BLaER1 (cell line): ENCODE data around the gene GFOD1.

Experiments used
- H3K27ac ChIP-seq: shearing (Covaris generic); formaldehyde crosslinking; 2 replicates; pipeline ENCODE4 v1.8.1; 2022
- H3K27me3 ChIP-seq: shearing (Covaris generic); formaldehyde crosslinking; 2 replicates; pipeline ENCODE4 v1.8.1; 2022
- H3K36me3 ChIP-seq: shearing (Covaris generic); formaldehyde crosslinking; 2 replicates; pipeline ENCODE4 v1.8.1; 2022
- H3K4me1 ChIP-seq: shearing (Covaris generic); formaldehyde crosslinking; 2 replicates; pipeline ENCODE4 v1.8.1; 2022
- H3K4me2 ChIP-seq: shearing (Covaris generic); formaldehyde crosslinking; 2 replicates; pipeline ENCODE4 v1.8.1; 2022
- H3K4me3 ChIP-seq: shearing (Covaris generic); formaldehyde crosslinking; 2 replicates; pipeline ENCODE4 v1.8.1; 2022
- H3K9ac ChIP-seq: shearing (Covaris generic); formaldehyde crosslinking; 2 replicates; pipeline ENCODE4 v1.8.1; 2022
- H3K9me3 ChIP-seq: shearing (Covaris generic); formaldehyde crosslinking; 2 replicates; pipeline ENCODE4 v1.8.1; 2022
- H4K20me1 ChIP-seq: shearing (Covaris generic); formaldehyde crosslinking; 2 replicates; pipeline ENCODE4 v1.8.1; 2022
- Cebpa-rat ChIP-seq: shearing (Covaris generic); IDR thresholded peaks from 2 replicates; pipeline ENCODE4 v1.8.1; 2022

Gene GFOD1

DNA sequence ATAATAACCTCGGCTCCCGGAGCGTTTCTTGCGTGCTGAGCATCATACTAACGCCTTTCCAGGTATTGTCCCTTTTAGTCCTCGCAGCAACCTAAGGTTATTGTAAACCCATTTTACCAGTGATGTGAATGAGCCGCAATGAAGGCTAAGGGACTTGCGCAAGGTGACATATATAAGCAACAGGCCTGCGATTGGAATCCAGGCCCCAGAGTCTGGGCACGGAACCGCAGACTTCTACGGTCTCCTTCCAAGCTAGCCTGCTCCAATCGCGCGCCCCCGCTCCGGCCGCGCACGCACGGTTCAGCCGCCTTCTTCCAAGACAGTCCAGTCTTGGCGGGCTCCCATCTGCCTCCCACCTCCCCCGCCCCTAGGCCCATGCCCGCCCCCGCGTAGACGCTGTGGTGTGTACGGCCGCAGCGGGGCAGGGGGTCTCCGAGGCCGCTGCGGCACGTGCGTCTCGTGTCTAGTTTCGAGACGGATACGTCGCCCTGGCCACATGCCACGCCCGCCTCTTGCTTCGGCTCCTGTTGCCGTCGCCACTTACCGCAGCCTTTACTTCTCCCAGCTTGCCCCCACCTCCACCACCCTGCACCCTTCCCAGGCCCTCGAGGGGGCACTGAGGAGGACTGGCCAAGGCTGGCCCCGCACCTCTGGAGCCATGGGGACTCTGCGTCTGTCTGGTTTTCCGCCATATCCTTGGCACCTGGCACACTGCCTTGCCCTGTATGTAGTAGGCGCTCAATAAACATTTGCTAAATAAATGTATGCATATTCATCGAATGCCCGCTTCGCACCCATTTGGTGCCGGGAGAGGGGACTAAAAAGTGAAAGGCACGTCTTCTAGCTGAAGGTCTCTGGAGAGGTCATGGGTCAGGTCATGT lies 855 bp upstream of the GFOD1 start:
- Histone ChIP-seq H3K4me1 (peaks cover 36% of the 10 kb centered on the region), H3K4me2 (peak overlapping the region; percentile 98), H3K27ac (0 out of 2 replicates have a peak overlapping the region, but pooled peaks have one; percentile 44), H3K27me3 (no peaks in the 10 kb centered on the region), H3K9me3 (no peaks in the 10 kb centered on the region), H4K20me1 (peaks cover 15% of the 10 kb centered on the region; the same call in 1 of the 2 replicates), H3K36me3 (0 out of 2 replicates have a peak, but pooled peaks cover 3% of the 10 kb centered on the region), H3K9ac (peak overlapping the region; percentile 51; the same call in 1 of the 2 replicates), H3K4me3 (peak overlapping the region; percentile 79)
- 0 out of 2 replicates have a peak, but pooled peaks have one; percentile 36 for TF ChIP-seq Cebpa-rat

GRCh38 chr6:13486679-13487121 lies 700 bp downstream of the GFOD1 start:
- H3K9me3 ChIP-seq, result no peaks in the 10 kb centered on the region
- H3K4me2 ChIP-seq, result peak overlapping the region; percentile 98
- peaks cover 18% of the 10 kb centered on the region; the same call in 1 of the 2 replicates for H4K20me1 ChIP-seq
- peak overlapping the region; percentile 88 for H3K9ac ChIP-seq
- peaks cover 39% of the 10 kb centered on the region for H3K4me1 ChIP-seq
- no peaks in the 10 kb centered on the region for H3K27me3 ChIP-seq
- H3K4me3 ChIP-seq, result peak overlapping the region; percentile 79
- no peak for TF ChIP-seq Cebpa-rat
- H3K36me3 ChIP-seq, result 0 out of 2 replicates have a peak, but pooled peaks cover 7% of the 10 kb centered on the region
- H3K27ac ChIP-seq, result peak overlapping the region; percentile 83

- Histone ChIP-seq H3K27ac (peak overlapping the region; percentile 55), H3K4me1 (peaks cover 39% of the 10 kb centered on the region), H3K4me2 (peak overlapping the region; percentile 98), H3K4me3 (peak overlapping the region; percentile 79), H3K9me3 (no peaks in the 10 kb centered on the region), H3K36me3 (peaks cover 7% of the 10 kb centered on the region; the same call in 1 of the 2 replicates), H3K9ac (peak overlapping the region; percentile 88), H4K20me1 (peaks cover 25% of the 10 kb centered on the region; the same call in 1 of the 2 replicates), H3K27me3 (no peaks in the 10 kb centered on the region)
- TF ChIP-seq Cebpa-rat, result no peak
Measured at GRCh38 chr6:13485923-13486562, 1.4 kb downstream of the GFOD1 start.

DNA sequence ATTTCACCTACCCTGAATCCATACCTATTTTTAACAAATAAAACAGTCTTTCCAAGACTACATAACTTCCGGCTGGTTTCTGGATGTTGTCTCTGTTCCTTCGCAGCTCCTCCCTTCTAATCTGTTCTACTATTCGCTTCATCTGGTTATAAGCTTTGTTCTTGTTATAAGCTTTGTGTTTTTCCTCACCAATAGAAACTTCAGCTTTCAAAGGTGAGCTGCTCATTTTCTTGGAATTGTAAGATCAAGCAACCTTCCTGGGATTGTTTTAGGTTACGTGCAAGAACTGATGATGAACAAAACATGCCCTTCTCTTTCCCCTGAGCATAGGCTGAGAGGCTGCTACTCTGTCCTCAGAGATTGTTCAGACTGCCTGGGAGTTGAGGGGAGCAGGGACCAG lies 2.1 kb downstream of the GFOD1 start:
- H3K9me3 ChIP-seq, result no peaks in the 10 kb centered on the region
- peaks cover 32% of the 10 kb centered on the region for H4K20me1 ChIP-seq
- H3K27ac ChIP-seq, result peak overlapping the region; percentile 55
- no peaks in the 10 kb centered on the region for H3K27me3 ChIP-seq
- H3K4me3 ChIP-seq, result peak overlapping the region; percentile 79
- H3K4me1 ChIP-seq, result peaks cover 39% of the 10 kb centered on the region
- H3K36me3 ChIP-seq, result peaks cover 9% of the 10 kb centered on the region
- no peak for TF ChIP-seq Cebpa-rat
- H3K9ac ChIP-seq, result peak overlapping the region; percentile 78
- H3K4me2 ChIP-seq, result peak overlapping the region; percentile 98

DNA sequence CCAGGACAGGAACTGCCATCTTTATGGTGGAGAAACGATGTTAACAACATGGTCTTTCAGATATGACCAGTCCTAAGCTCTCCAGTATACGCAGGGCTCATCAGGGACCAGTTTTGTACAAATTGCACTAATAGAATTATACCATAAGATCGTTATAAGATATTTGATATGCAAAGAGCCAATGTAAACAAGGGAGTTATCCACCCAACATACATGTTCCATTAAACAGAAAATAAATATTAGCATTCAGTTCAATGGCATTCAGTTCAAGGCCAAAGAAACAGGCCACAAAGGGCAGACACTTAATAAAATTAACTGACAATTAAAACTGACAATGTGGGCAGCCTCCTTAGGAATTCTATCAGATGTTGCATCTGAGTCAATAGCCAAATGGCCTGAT lies 2.6 kb downstream of the GFOD1 start:
- Histone ChIP-seq H3K4me2 (peak overlapping the region; percentile 98), H3K27ac (no peak overlapping the region), H4K20me1 (peaks cover 37% of the 10 kb centered on the region), H3K9me3 (no peaks in the 10 kb centered on the region), H3K4me3 (peak overlapping the region; percentile 79), H3K9ac (peak overlapping the region; percentile 78), H3K4me1 (peaks cover 39% of the 10 kb centered on the region), H3K27me3 (no peaks in the 10 kb centered on the region), H3K36me3 (peaks cover 14% of the 10 kb centered on the region)
- no peak for TF ChIP-seq Cebpa-rat

- peaks cover 39% of the 10 kb centered on the region for H3K4me1 ChIP-seq
- peaks cover 18% of the 10 kb centered on the region for H3K36me3 ChIP-seq
- H3K27ac ChIP-seq, result no peak overlapping the region
- H4K20me1 ChIP-seq, result peaks cover 40% of the 10 kb centered on the region
- no peak overlapping the region for H3K4me3 ChIP-seq
- no peak for TF ChIP-seq Cebpa-rat
- peak overlapping the region; percentile 98 for H3K4me2 ChIP-seq
- no peaks in the 10 kb centered on the region for H3K9me3 ChIP-seq
- no peaks in the 10 kb centered on the region for H3K27me3 ChIP-seq
- H3K9ac ChIP-seq, result no peak overlapping the region
Measured at GRCh38 chr6:13484138-13484708, 3.2 kb downstream of the GFOD1 start.

GRCh38 chr6:13480631-13481501 lies 6.5 kb downstream of the GFOD1 start:
- Histone ChIP-seq H3K9ac (no peak overlapping the region), H3K9me3 (peaks cover 5% of the 10 kb centered on the region), H3K27ac (no peak overlapping the region), H3K36me3 (peaks cover 37% of the 10 kb centered on the region), H3K4me3 (no peak overlapping the region), H3K4me1 (peaks cover 36% of the 10 kb centered on the region), H3K4me2 (no peak overlapping the region), H4K20me1 (peaks cover 47% of the 10 kb centered on the region), H3K27me3 (no peaks in the 10 kb centered on the region)
- TF ChIP-seq Cebpa-rat, result no peak

GRCh38 chr6:13479971-13480434 lies 7.4 kb downstream of the GFOD1 start:
- H4K20me1 ChIP-seq, result peaks cover 47% of the 10 kb centered on the region
- no peaks in the 10 kb centered on the region for H3K27me3 ChIP-seq
- H3K4me2 ChIP-seq, result no peak overlapping the region
- peaks cover 9% of the 10 kb centered on the region for H3K9me3 ChIP-seq
- no peak for TF ChIP-seq Cebpa-rat
- H3K9ac ChIP-seq, result no peak overlapping the region
- peaks cover 30% of the 10 kb centered on the region for H3K4me1 ChIP-seq
- no peak overlapping the region for H3K27ac ChIP-seq
- H3K4me3 ChIP-seq, result no peak overlapping the region
- H3K36me3 ChIP-seq, result peaks cover 41% of the 10 kb centered on the region

DNA sequence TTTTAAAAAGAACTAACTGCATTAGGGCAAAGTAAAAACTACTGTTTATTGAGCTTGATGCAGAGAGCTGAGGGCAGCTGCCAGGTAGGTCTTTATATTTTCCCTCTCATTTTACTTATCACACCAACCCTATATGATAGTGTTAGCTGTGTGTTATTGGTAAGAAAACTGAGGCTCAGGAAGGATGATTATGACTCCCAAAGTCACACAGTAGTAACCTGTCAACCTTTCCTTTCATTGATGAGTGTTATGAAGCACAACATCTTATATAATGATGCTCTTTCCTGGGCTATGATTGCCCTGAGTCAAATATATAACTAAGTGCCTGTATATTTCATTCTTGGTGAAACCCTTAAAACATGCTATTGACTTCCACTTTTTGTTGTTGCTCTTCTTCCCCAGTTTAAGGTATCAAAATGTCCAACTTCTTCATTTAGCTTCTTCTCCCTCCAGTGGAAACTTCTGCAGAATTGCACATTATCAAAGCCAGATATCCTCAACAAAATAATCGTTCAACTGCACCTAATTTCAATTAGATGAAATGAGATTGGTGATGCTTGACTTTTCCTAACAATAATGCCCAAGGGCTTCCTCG lies 8.1 kb downstream of the GFOD1 start:
- peaks cover 41% of the 10 kb centered on the region for H3K36me3 ChIP-seq
- H3K4me3 ChIP-seq, result no peak overlapping the region
- no peak overlapping the region for H3K9ac ChIP-seq
- TF ChIP-seq Cebpa-rat, result no peak
- peaks cover 42% of the 10 kb centered on the region for H4K20me1 ChIP-seq
- no peak overlapping the region for H3K27ac ChIP-seq
- H3K4me1 ChIP-seq, result peaks cover 30% of the 10 kb centered on the region
- H3K9me3 ChIP-seq, result peaks cover 9% of the 10 kb centered on the region
- H3K4me2 ChIP-seq, result no peak overlapping the region
- no peaks in the 10 kb centered on the region for H3K27me3 ChIP-seq
